Keratinocyte (primary cell): ENCODE results near the gene EGFR.

Source experiments
- CTCF ChIP-seq, 3 experiments: IDR thresholded peaks in 1 of 3; conservative IDR thresholded peaks in 1 of 3; optimal IDR thresholded peaks in 1 of 3; 2 replicates in 2 of 3; 3 replicates in 1 of 3; pipeline versions ENCODE3 to v1.5.1; 2011; ENCODE audit warnings: low read length in 3 of 3, mild to moderate bottlenecking in 3 of 3, moderate library complexity in 2 of 3, control low read depth in 1 of 3, inconsistent platforms in 1 of 3; ENCODE audit not compliant: insufficient read depth in 2 of 3; ENCODE audit errors: extremely low read depth in 1 of 3
- EZH2 ChIP-seq: IDR thresholded peaks from one replicate; pipeline ENCODE4 v1.6.1; 2012; ENCODE audit warnings: inconsistent platforms, mild to moderate bottlenecking, low read length, moderate library complexity

DNA sequence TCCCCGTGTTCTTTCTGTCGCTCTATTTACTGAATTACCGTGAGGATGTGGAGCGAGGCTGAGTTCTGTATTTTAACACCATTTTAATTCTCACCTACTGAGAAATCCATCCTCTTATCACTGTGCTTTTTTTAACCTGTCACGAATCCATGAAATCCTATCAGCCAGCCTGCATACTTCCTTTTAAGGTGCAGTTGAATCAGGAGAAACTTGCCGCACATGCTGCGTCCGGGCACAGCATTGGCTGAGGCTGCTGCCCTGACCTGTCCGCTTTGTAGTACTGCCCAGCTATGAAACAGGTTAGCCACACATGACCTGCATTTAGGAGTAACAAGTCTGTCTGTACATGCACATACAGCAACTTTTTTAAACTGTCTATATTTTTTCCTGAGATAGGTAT lies 82.5 kb downstream of the EGFR start:
- TF ChIP-seq CTCF (optimal IDR thresholded peaks at IDR 0.05 in 1 of 3, IDR thresholded peaks at IDR 0.05 in 1 of 3, conservative IDR thresholded peaks at IDR 0.05 in 1 of 3; ENCODE audit: extremely low read depth in 1 of 3, insufficient read depth in 2 of 3, low read length in 3 of 3) (no peak), EZH2 (no peak)
